ENCODE data around the gene PEX14. TPM values are rescaled to one million over a fixed set of nuclear protein-coding genes. Genes with fewer than 3 reads are reported as not detected.
A peak's percentile ranks its signal among the peaks of the same experiment; 100 is the strongest.

Gene PEX14
- total and polyA plus RNA-seq, 9 of the 15 experiments (the other 6 are each of a cell fraction or from before 2014, with no cell fraction given), result 2.6 to 45.7 (median 22.7) TPM

DNA sequence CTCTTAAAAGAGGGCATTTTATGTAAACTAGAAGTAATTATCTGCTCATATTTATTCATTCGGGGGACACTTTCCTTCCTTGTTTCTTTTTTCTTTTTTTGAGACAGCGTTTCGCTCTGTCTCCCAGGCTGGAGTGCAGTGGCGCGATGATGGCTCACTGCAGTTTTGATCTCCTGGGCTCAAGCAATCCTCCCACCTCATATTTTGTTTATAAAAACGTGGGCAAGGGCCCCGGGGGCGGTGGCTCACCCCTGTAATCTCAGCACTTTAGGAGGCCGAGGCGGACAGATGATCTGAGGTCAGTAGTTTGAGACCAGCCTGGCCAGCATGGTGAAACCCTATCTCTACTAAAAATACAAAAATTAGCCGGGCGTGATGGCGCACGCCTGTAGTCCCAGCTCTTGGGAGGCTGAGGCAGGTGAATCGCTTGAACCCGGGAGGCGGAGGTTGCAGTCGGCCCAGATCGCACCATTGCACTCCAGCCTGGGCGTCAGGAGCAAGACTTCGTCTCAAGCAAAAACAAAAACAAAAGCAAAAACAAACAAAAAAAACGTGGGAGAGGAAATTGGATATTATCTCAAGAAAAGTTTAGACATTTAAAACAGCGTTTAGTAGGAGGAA, 1.5 kb upstream of the PEX14 start (continued):
- TF ChIP-seq, protein P1, sequence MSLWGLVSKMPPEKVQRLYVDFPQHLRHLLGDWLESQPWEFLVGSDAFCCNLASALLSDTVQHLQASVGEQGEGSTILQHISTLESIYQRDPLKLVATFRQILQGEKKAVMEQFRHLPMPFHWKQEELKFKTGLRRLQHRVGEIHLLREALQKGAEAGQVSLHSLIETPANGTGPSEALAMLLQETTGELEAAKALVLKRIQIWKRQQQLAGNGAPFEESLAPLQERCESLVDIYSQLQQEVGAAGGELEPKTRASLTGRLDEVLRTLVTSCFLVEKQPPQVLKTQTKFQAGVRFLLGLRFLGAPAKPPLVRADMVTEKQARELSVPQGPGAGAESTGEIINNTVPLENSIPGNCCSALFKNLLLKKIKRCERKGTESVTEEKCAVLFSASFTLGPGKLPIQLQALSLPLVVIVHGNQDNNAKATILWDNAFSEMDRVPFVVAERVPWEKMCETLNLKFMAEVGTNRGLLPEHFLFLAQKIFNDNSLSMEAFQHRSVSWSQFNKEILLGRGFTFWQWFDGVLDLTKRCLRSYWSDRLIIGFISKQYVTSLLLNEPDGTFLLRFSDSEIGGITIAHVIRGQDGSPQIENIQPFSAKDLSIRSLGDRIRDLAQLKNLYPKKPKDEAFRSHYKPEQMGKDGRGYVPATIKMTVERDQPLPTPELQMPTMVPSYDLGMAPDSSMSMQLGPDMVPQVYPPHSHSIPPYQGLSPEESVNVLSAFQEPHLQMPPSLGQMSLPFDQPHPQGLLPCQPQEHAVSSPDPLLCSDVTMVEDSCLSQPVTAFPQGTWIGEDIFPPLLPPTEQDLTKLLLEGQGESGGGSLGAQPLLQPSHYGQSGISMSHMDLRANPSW (CRISPR knock-in tag; IDR thresholded peaks at IDR 0.05), result no peak
- peak; percentile 36 for TF ChIP-seq KDM5B (IDR thresholded peaks at IDR 0.05; ENCODE audit: insufficient replicate concordance, low read depth, low read length)
- TF ChIP-seq, protein P2, sequence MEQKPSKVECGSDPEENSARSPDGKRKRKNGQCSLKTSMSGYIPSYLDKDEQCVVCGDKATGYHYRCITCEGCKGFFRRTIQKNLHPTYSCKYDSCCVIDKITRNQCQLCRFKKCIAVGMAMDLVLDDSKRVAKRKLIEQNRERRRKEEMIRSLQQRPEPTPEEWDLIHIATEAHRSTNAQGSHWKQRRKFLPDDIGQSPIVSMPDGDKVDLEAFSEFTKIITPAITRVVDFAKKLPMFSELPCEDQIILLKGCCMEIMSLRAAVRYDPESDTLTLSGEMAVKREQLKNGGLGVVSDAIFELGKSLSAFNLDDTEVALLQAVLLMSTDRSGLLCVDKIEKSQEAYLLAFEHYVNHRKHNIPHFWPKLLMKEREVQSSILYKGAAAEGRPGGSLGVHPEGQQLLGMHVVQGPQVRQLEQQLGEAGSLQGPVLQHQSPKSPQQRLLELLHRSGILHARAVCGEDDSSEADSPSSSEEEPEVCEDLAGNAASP (IDR thresholded peaks at IDR 0.05), result no peak
- no peak for TF ChIP-seq ZBTB8A (IDR thresholded peaks at IDR 0.05; ENCODE audit: partially characterized antibody)
- TF ChIP-seq RAD51 (IDR thresholded peaks at IDR 0.05; ENCODE audit: borderline replicate concordance, low read depth), result no peak
- TF ChIP-seq BACH1 (tag; IDR thresholded peaks at IDR 0.05), result no peak
- no peak; the same call in 1 of the 2 replicates for TF ChIP-seq ZNF589 (CRISPR knock-in tag; IDR thresholded peaks at IDR 0.05; ENCODE audit: low read depth)
- TF ChIP-seq, protein P3, sequence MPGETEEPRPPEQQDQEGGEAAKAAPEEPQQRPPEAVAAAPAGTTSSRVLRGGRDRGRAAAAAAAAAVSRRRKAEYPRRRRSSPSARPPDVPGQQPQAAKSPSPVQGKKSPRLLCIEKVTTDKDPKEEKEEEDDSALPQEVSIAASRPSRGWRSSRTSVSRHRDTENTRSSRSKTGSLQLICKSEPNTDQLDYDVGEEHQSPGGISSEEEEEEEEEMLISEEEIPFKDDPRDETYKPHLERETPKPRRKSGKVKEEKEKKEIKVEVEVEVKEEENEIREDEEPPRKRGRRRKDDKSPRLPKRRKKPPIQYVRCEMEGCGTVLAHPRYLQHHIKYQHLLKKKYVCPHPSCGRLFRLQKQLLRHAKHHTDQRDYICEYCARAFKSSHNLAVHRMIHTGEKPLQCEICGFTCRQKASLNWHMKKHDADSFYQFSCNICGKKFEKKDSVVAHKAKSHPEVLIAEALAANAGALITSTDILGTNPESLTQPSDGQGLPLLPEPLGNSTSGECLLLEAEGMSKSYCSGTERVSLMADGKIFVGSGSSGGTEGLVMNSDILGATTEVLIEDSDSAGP (CRISPR knock-in tag; IDR thresholded peaks at IDR 0.05), result no peak
- no peak for TF ChIP-seq GATAD2B (IDR thresholded peaks at IDR 0.05; ENCODE audit: borderline replicate concordance)
- TF ChIP-seq GATAD2A (IDR thresholded peaks at IDR 0.05), result peak; percentile 20; the same call in 1 of the 2 replicates
- TF ChIP-seq, protein P4, sequence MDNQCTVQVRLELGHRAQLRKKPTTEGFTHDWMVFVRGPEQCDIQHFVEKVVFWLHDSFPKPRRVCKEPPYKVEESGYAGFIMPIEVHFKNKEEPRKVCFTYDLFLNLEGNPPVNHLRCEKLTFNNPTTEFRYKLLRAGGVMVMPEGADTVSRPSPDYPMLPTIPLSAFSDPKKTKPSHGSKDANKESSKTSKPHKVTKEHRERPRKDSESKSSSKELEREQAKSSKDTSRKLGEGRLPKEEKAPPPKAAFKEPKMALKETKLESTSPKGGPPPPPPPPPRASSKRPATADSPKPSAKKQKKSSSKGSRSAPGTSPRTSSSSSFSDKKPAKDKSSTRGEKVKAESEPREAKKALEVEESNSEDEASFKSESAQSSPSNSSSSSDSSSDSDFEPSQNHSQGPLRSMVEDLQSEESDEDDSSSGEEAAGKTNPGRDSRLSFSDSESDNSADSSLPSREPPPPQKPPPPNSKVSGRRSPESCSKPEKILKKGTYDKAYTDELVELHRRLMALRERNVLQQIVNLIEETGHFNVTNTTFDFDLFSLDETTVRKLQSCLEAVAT (IDR thresholded peaks at IDR 0.05), result peak in 1 of 2 experiments; percentile 89; a peak in 2 of 4 replicates
- no peak for TF ChIP-seq RHOXF2B (CRISPR knock-in tag; conservative IDR thresholded peaks at IDR 0.05)
- TF ChIP-seq, protein P5, sequence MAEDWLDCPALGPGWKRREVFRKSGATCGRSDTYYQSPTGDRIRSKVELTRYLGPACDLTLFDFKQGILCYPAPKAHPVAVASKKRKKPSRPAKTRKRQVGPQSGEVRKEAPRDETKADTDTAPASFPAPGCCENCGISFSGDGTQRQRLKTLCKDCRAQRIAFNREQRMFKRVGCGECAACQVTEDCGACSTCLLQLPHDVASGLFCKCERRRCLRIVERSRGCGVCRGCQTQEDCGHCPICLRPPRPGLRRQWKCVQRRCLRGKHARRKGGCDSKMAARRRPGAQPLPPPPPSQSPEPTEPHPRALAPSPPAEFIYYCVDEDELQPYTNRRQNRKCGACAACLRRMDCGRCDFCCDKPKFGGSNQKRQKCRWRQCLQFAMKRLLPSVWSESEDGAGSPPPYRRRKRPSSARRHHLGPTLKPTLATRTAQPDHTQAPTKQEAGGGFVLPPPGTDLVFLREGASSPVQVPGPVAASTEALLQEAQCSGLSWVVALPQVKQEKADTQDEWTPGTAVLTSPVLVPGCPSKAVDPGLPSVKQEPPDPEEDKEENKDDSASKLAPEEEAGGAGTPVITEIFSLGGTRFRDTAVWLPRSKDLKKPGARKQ (CRISPR knock-in tag; IDR thresholded peaks at IDR 0.05), result no peak
- no peak for TF ChIP-seq TRIM28 (IDR thresholded peaks at IDR 0.05)
- TF ChIP-seq, protein P6, sequence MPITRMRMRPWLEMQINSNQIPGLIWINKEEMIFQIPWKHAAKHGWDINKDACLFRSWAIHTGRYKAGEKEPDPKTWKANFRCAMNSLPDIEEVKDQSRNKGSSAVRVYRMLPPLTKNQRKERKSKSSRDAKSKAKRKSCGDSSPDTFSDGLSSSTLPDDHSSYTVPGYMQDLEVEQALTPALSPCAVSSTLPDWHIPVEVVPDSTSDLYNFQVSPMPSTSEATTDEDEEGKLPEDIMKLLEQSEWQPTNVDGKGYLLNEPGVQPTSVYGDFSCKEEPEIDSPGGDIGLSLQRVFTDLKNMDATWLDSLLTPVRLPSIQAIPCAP (CRISPR knock-in tag; IDR thresholded peaks at IDR 0.05; ENCODE audit: borderline replicate concordance), result no peak
- TF ChIP-seq, protein P7, sequence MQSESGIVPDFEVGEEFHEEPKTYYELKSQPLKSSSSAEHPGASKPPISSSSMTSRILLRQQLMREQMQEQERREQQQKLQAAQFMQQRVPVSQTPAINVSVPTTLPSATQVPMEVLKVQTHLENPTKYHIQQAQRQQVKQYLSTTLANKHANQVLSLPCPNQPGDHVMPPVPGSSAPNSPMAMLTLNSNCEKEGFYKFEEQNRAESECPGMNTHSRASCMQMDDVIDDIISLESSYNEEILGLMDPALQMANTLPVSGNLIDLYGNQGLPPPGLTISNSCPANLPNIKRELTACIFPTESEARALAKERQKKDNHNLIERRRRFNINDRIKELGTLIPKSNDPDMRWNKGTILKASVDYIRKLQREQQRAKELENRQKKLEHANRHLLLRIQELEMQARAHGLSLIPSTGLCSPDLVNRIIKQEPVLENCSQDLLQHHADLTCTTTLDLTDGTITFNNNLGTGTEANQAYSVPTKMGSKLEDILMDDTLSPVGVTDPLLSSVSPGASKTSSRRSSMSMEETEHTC (IDR thresholded peaks at IDR 0.05), result no peak
